ENCODE data around the gene WNT5A.
"Not testable (repeated sequence)": the region's sequence is repeated elsewhere in the genome, so short reads cannot be mapped to it uniquely, and the experiment has no call there.

WNT5A gene

GRCh38 chr3:55507808-55508207 lies 20.7 kb upstream of the WNT5A start:
- no peak for DNase-seq (ENCODE audit: low read depth in 2 of 2, low spot score in 1 of 2)

- no peak for DNase-seq (ENCODE audit: low read depth in 2 of 2, low spot score in 1 of 2)
Observed at GRCh38 chr3:55505776-55506175, 18.7 kb upstream of the WNT5A start.

GRCh38 chr3:55505102-55505501 lies 18.0 kb upstream of the WNT5A start:
- DNase-seq (ENCODE audit: low read depth in 2 of 2, low spot score in 1 of 2): not testable (repeated sequence)

- DNase-seq (ENCODE audit: low read depth in 2 of 2, low spot score in 1 of 2): no peak
Observed at GRCh38 chr3:55501905-55502304, 14.8 kb upstream of the WNT5A start.

DNA sequence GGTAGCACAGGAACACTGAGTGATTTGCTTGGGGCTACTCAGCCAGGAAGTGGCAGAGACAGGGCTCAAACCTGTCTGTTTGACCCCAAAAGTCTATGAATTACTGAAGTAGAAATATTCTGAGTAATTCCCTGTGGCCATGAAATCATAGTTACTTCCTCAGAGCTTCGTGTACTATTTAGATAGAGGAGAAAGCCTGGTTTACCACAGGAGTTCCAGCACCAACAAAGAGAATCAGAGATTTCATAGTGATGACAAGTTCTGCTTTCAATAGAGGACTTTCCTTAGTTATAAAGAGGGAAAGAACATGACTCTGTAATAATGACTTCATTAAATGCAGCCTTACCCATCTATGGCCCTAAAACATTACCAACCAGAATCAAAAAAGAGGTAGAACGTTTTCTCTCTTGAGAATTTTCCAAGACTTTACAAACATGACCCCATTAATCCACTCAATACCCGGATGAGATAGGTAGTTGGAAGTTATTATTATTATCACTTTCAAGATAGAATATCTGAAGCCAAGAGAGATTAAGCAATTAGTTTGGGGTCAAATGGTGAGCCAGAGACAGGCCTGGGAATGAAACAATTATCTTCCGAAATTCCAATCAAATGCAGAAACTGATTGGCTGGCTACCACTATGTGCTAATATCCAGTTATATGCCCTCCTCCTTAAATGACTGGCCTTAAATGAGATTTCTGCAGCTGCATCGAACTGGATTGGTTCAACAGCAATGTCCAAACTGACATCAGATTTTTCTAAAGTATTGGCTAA lies 13.6 kb upstream of the WNT5A start:
- no peak for DNase-seq (ENCODE audit: low read depth in 2 of 2, low spot score in 1 of 2)

DNA sequence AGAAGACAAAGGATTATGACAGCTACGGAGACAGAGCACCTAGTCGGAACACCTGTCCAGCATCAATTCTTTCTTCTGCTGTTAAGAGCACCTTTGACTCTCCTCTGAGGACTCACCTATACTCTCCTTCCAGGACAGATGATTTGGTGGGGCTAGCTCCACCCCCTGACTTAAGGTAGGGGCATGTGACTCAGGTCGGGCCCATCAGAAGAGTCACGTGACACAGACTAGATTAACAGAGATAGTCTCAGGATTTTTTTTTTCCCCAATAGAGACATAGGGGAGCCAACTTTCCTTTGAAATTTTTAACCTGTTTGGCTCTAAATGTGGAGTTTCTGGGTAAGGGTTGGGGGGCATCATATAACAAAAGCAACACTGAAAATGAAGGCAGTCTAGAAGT lies 11.4 kb upstream of the WNT5A start:
- DNase-seq (ENCODE audit: low read depth in 2 of 2, low spot score in 1 of 2): no peak

DNA sequence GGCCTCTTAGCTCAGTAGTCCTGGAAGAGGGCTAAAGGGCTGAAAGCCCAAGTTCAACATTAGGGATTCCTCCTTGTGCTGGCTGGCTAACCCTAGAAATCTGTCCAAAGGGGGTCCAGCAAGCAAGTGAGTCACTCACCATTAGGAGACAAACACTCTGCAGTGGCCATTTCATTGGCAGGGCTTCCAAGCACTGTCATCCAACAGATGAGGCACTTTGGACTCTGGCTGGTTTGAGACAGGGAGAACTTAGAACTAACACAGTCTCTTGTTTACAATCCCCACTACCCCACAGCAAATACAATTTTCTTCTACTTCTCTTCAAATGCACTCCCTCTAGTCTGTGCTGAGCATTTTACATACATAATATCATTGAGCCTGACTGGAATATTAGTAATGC lies 10.1 kb upstream of the WNT5A start:
- no peak for DNase-seq (ENCODE audit: low read depth in 2 of 2, low spot score in 1 of 2)

DNA sequence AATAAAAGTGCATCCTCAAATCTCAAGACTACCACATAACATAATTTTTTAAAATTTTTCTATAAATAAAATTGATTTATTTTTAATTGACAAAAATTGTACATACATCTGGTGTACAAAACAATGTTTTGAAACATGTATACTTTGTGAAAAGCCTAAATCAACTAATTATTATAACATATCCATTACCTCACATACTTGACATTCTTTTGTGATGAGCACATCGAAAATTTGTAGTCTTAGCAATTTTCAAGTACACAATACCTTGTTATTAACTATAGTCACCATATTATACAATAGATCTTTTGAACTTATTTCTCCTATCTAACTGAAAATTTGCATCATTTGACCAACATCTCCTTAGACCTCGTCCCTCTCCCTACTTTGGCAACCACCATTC lies 7.9 kb upstream of the WNT5A start:
- no peak for DNase-seq (ENCODE audit: low read depth in 2 of 2, low spot score in 1 of 2)

DNA sequence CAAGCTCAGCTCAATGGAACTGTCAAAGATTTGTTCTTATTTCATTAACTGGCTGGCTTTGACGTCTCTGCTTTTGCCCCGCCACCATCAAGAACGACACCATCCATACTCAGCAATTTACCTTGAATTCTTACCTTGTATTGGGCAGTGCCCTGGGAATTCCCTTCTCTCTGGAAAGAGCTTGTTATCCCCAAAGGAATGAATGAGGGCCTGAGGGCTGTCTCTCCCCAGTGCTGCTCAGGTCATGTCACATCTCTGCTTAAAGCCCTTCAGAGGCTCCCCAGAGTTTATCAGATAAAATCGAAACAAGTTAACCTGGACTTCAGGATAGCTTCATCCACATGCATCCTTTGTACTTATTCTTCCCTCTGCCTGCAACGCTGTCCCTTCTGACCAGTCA lies 5.9 kb upstream of the WNT5A start:
- no peak for DNase-seq (ENCODE audit: low read depth in 2 of 2, low spot score in 1 of 2)

DNA sequence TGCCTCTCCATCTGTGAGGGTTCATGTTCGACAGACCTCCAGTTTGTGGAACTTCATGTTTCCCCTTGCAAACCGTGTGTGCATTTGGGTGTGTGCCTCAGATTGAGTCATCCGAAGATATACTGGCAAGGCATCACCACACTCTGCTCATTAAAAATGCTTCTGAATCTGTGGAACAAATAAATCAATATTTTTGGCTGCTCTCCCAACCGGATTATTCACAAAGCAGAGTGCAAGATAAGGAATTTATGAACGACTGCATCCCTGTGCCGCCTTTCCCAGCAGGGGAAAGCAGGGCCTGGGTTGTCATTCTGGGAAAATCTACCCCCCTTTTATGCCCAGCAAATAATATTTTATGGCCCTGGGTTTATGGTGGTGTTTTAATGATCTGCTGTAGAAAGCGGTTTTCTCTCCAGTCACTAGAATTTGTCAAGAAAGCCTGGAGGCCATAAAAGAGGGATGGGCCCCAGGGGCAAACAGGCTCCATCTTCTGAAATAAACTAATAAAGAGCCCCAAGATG lies 4.2 kb upstream of the WNT5A start:
- DNase-seq (ENCODE audit: low read depth in 2 of 2, low spot score in 1 of 2): no peak

GRCh38 chr3:55490276-55490913 lies 3.3 kb upstream of the WNT5A start:
- DNase-seq (ENCODE audit: low read depth in 2 of 2, low spot score in 1 of 2): no peak

GRCh38 chr3:55489798-55490132 lies 2.7 kb upstream of the WNT5A start:
- DNase-seq (ENCODE audit: low read depth in 2 of 2, low spot score in 1 of 2): no peak

- no peak for DNase-seq (ENCODE audit: low read depth in 2 of 2, low spot score in 1 of 2)
Observed at GRCh38 chr3:55488398-55489055, 1.4 kb upstream of the WNT5A start.

DNA sequence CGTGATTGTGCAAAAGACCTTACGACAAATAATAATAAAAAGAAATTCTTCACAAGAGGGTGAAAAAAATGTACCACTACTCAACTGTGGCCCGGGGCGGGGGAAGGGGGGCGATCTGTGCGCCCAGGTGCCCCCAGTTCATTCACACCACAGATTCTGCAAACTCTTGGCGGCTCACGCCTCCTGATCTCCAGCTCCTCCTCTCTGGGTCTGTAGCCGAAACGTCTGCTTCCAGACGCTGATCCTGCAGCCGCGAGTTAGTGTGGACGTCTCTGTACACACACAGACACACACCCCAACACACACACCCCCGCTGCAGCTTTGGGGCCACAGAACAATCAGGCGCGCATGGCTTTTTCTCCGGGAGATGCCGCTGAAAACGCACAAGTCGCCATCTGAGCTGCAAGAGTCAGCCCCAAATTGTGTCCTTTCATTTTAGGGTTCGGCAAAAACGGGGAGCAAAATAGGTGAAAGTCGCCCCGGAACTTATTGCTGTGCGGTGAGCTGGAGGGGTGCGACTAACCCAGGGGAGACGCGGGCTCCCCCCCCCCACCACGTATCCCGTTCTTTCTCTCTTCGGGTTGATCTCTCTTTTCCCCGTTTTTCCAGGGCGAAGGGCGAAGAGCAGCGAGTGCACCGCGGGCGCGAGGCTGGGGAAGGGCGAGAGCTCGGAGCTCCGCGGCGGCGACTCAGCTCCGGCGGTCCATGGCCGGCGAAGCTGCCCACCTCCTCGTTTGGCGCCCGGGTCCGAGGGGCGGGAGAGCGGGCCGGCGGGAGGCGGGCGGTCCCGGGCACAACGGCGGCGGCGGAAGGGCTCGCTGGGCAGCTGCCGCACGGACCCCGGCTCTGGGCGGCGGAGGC lies 505 bp upstream of the WNT5A start:
- no peak for DNase-seq (ENCODE audit: low read depth in 2 of 2, low spot score in 1 of 2)

DNA sequence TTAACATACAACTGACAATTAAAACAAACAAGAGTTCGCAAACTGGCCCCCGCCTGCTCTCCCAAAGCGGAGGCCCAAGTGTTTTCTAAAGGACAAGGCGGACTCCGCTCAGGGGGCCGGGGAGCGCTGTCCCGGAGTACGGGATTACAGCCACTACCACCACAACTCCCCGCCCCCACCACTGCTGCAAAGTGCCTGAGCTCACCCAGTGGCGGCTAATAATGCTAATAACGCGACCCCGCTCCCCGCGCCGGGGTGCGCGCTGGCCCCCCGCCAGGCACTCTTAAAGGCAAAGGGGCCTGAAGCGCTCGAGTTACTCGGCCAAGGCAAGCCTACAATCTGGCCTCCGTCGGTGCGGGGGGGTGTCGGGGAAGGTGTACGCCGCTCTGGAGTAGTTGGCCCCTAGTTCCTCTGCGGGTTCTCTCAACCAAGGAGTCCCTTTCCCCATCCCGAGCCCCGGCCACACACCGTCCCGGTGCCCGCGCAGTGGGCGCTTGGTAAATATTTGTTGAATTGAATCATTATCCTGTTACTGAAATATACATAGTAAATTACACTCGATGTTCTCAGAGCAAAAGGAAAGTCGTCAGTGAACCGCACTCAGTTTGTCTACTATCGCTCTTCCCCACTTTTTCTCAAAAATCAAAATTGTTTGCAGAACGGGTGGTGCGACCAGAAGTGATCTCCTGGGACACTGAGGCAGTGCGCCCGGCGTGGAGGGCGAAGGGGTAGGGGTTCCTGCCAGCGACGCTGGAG lies 827 bp downstream of the WNT5A start:
- no peak for DNase-seq (ENCODE audit: low read depth in 2 of 2, low spot score in 1 of 2)

GRCh38 chr3:55484801-55485791 lies 2.0 kb downstream of the WNT5A start:
- DNase-seq (ENCODE audit: low read depth in 2 of 2, low spot score in 1 of 2): no peak

DNA sequence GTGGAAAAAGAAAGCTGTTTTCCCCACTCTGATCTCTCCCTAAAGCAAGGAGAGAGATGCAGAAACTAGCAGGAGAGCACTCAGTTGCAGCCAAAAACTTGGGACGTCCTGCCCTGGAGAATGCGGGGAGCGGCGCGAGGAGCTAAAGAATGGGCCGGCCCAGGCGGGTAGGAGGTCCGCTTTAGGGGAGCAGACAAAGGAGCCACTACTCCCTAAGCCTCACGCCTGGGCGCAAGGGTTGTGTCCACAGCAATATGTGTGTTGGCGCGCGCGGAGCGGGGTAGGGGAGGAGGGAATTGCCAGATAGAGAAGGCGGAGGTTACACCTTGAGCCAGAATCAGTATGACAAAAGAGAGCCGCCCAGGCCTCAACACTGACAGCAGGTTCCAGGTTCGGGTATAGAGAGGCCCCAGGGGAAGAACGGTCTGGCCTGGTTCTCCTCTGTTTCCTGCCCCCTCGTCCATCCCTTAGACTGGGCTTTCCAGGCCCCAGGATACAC lies 2.9 kb downstream of the WNT5A start:
- no peak for DNase-seq (ENCODE audit: low read depth in 2 of 2, low spot score in 1 of 2)

- DNase-seq (ENCODE audit: low read depth in 2 of 2, low spot score in 1 of 2): no peak
Observed at GRCh38 chr3:55483196-55484095, 3.7 kb downstream of the WNT5A start.
